GM19328 (cell line): ENCODE data around the gene LNP1.
"Not testable (repeated sequence)": the region's sequence is repeated elsewhere in the genome, so short reads cannot be mapped to it uniquely, and the experiment has no call there.

Experiments used
- ATAC-seq: cut with Tn5 transposase; IDR thresholded peaks from one replicate; pipeline ENCODE4 v1.9.1; 2021; ENCODE audit warnings: mild to moderate bottlenecking, moderate library complexity; ENCODE audit not compliant: unreplicated experiment

Gene LNP1

DNA sequence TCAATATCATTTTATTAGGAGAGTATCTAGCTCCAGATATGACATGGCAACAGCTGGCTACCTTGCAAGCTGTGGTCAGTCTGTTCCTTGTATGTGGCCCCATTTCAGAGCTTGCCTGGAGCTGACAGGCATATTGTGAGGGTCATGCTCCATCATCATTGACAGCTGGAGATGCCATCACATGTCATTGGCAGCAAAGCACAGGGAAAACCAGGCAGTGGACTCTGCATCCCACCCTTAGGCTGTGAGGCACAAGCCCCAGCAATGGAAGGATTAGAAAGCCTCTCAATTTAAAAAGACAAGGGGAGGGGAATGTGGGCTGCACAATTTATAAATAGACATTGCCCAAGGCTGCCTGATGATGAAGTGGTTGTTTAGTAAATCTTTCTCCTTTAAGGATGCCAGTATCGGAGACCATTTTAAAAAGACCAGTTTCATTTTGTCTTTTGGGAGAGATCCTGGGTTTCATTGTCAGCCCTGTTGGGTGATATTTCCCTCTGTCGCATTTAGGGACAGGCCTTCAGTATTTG, 27.9 kb downstream of the LNP1 start:
- ATAC-seq, result no peak

DNA sequence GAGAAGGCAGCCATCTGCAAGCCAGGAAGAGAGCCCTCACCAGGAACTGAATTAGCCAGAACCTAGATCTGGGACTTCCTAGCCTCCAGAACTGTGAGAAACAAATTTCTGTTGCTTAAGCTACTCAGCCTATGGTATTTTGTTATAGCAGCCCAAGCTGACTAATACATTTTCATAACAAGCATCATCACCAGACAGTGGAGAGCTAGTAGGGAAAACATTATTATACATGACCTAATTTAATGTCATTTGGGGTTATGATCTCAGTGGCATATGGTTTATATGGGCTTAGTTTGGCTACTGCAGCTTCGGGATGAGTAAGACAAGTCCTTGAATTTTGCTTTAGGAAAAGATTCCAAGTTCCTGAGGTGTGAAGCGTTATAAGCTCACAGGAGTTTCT, 35.6 kb downstream of the LNP1 start:
- no peak for ATAC-seq

GRCh38 chr3:100437721-100438622, 36.6 kb downstream of the LNP1 start:
- no peak for ATAC-seq

GRCh38 chr3:100438623-100438974, 37.3 kb downstream of the LNP1 start:
- ATAC-seq, result no peak

- ATAC-seq, result no peak
Measured at GRCh38 chr3:100440895-100441294, 39.6 kb downstream of the LNP1 start.

DNA sequence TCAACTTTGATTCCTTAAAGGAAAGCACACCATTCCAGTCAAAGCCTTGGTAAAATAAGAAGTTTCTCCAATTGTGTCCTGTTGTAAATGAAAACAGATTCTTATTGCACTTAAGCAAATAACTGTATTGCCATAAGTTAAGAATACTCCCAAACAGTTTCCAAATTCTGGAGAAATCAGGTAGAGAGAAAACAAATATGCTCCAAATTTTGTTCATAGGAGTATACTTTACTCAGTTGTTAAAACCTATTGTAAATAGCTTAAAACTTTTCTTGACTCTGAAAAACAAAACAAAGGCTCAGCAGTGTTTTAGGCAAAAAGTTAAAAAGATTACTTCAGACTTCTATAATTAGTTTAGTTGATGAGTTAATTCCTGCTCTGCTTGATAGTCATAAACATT, 42.4 kb downstream of the LNP1 start:
- no peak for ATAC-seq

GRCh38 chr3:100447067-100447466, 45.7 kb downstream of the LNP1 start:
- ATAC-seq, result not testable (repeated sequence)

DNA sequence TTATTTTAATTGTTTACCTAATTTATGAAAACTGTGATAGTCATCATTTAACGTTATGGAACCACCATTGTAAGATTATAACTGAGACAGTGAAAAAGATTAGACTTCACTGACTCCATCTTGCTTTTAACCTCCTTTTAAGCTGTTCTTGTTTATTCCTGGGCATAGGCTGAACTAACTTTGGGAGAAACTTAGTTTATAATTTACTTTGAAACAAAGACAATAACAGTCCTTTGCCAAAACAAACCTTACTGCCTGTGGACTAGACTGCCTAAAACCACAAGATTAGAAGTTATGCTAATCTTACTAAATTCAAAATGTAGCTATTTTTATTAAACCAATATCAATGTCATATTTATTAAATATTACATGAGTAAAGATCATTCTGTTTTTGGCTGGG, 46.7 kb downstream of the LNP1 start:
- ATAC-seq, result no peak

- no peak for ATAC-seq
Measured at GRCh38 chr3:100449214-100449613, 47.9 kb downstream of the LNP1 start.

DNA sequence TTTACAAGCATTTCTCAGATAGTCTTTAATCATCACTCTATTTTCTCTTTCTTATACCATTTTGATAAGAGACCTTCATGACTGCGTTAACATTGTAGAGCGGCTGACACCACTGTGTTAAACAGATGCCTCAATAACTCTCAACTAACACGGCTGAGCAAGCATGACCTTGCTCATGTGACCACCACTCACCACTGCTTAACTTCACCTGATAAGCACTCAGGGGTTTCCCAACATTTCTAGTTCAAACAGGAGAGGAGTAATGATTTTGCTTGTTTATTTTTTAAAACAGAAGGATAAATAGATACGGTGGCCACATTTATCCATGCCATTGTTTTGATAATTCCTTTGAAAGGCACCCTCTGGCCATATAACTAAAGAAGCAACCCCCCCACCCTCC, 53.3 kb downstream of the LNP1 start:
- no peak for ATAC-seq

- ATAC-seq, result no peak
Measured at GRCh38 chr3:100455841-100456550, 54.7 kb downstream of the LNP1 start.

- ATAC-seq, result no peak
Measured at GRCh38 chr3:100456745-100457144, 55.4 kb downstream of the LNP1 start.

GRCh38 chr3:100457811-100458210, 56.5 kb downstream of the LNP1 start:
- no peak for ATAC-seq

DNA sequence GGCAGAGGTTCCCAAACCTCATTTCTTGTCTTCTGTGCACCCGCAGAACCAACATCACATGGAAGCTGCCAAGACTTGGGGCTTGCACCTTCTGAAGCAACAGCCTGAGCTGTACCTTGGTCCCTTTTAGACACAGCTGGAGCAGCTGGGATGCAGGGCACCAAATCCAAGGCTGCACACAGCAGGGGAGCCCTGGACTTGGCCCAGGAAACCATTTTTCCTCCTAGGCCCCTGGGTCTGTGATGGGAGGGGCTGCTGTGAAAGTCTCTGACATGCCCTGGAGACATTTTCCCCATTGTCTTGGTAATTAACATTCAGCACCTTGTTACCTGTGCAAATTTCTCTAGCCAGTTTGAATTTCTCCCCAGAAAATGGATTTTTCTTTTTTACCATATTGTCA, 57.5 kb downstream of the LNP1 start:
- no peak for ATAC-seq

- ATAC-seq, result peak; percentile 89
Measured at GRCh38 chr3:100463002-100463401, 61.7 kb downstream of the LNP1 start.

- no peak for ATAC-seq
Measured at GRCh38 chr3:100463646-100464155, 62.4 kb downstream of the LNP1 start.

GRCh38 chr3:100465892-100466777, 64.8 kb downstream of the LNP1 start:
- ATAC-seq, result no peak

- ATAC-seq, result no peak
Measured at GRCh38 chr3:100467133-100467532, 65.8 kb downstream of the LNP1 start.

- ATAC-seq, result no peak
Measured at GRCh38 chr3:100468676-100469075, 67.3 kb downstream of the LNP1 start.

- ATAC-seq, result no peak
Measured at GRCh38 chr3:100470951-100471350, 69.6 kb downstream of the LNP1 start.

DNA sequence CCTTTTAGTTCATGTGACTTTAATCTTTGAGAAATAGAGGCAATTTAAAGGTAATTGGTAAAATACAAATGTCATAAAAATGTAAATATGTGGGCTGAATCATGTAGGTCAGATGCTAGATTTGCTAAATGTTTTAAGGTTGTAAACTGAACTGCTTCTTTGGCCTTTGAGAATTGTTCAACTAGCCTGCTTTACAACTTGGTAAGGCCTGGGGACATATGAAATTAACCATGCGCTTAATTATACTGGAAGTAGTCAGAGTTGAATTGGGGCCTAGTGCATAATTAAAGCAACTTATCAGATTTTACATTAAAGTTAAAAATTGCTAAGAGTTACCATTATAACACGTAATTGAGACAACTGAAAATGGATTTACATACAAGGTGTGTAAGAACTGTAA, 70.1 kb downstream of the LNP1 start:
- ATAC-seq, result no peak
